ENCODE results near the gene DLGAP1.

DLGAP1 gene

DNA sequence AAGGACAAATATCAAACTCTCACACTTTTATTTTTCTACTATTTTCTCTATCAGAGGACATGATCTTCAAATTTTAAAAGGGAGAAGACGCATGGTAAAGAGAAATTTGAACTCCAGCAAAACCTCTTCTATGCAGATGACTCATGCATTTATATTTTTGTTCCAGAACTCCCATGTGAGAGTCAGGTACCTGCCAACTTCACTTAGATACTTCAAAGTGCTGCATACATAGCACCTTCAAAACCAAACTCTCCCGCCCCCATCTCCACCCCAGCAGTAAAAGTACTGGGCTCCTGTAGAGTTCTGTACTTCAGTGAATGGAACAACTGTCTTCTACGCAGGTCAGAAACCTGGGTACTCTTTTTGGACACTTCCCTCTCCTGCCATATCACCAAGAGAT lies 606.8 kb downstream of the DLGAP1 start:
- DNase-seq = no peak

DNA sequence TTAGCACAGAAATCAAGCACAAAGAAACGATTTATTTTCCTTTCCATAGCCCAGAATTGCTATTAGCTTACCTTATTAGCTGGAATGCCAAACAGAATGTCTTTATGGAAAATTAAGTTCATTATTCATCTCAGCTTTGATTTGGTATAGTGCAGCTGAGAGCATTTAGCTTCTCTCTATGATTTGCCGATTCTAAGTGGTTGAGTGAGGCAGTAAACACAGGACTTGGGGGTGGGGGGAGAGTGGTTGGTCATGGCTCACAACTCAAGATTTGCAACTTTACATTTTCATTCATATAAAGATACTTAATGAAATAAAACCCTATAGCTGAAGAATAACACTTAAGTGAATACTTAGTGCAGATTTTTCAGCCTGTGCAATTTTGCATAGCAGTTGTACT lies 609.9 kb downstream of the DLGAP1 start:
- DNase-seq = no peak

DNA sequence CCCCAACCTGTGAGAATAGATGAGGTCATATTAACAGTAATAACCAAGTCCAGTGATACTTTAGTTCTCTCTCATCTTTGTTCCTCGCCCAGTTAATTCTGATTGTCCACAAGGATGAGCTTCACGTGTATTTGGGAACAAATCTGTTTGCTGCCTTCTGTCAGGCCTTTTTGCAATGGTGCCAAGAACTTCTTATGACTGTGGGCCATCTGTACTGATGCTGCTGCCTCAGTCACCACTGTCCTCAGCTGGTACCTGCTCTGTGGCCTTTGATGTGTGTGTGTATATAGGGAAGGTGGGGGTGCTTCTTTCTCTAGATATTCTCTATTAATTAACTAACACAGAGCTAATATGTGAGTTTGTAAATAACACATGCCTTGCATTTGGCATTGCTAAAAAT lies 612.3 kb downstream of the DLGAP1 start:
- DNase-seq = no peak

DNA sequence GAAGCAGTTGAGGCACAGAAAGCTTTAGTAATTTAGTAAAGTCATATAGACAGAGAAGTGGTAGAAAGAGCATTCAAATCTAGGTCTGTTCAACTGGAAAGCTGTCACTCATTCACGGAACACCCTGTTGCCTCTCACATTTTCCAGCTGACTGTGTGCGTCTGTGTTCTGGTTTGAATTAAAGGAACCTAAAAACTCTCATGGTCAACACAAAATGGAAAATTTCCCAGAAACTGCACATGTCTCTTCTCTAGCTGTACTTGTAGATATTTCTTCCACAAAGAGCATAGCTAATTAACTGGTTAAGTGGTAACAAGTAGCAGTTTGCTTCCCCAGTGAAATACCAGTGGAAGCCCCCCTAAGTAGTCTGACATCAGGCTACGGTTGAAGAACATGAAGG lies 614.3 kb downstream of the DLGAP1 start:
- DNase-seq = no peak

DNA sequence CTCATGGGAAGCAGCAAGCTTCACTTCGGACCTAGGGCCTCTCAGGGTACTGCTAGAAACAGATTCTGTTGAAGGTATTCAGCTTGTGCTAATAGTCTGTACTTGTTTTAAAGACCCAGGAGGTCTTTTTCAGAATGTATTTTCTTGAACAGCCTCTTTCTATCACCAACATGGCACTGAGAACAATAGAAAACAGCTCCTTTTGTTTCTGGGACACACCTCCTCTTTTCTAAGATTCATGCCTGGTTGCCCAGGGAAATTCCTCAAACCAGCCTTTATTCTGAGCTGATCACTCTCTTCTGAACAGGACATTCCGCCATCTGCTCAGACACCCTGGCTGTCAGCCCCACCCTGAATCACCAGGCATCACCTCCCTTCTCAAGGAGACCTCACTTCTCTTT lies 615.5 kb downstream of the DLGAP1 start:
- DNase-seq = no peak

DNA sequence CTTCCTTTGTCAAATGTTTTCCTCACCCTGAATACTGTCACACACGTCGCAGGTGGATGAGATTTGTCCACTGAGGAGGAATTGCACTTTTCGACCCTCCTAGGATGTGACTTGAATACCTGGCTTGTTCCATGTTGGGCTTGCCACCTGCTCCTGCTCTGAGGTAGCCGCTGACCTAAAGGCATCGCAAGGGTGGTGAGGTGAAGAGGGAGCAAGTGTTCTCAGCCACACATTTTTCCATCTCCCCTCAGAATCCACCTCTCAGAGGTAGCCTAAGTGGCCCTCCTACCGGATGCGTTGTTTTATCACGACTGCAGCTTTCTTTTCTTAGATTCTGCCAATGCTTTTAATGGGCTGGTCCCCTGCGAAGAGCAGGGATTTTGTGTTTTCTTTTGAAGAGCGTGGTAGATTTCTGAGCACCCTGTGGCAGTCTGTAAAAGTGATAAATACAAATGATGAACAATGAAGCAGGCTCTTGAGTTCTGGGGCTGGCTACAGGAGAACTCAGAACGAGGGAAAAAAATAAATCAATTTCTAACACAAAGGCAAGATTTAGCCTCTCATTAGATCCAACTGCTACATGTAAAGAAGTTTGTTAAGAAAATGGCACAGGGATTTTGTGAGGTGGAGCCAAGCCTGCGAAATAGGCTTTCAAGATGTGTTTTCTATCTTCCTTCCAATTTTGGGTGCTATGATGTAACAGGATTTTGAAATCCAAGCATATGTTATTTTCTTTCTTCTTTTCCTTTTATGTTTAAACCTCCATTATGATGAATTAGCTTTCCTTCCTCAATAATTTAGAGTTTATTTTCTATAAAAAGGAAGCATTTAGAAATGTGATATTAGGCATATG lies 618.4 kb downstream of the DLGAP1 start:
- DNase-seq = no peak

DNA sequence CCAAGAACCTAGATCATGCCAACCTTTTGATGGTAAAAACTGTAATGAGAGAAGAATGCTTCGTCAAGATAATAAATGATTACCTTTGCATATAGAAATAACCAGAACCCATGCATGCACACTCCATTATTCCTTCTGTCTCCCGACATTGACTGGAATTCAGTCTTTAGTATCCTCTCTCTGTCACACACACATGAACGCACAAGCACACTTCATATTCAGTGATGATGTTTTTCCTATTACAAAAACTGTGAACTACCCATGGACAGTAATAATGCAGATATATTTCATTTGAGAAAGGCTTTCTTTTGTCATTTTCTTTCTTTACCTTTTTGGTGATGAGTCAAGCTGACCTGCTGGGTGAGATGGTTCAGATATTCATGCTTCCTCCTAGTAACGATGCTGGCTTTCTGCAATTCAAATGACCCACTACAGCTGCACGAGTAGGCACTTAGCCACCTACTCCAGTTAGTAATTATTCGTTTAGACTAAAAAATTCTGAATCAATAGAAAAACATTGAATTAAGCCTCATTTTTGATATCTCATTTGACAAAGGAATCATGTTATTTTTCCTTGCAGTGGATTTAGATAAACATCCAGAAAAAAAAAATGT lies 623.0 kb downstream of the DLGAP1 start:
- no peak for DNase-seq

DNA sequence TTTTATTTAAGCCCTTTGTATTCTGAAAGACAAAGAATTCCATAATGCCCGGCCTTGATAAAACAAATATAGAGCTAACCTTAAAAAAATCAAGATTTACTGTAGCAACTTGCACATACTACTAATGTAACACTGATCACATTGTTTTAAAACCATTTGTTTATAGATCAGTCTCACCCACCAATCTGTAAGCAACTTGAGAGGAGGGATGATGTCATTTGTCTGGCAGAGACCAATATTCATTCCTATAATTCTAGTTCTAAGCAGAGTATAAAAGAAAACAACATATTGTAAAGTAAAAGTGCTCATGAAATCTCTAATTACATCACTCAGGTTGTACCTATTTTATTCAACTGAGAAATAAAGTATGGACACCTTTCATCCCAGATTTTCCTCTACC lies 624.5 kb downstream of the DLGAP1 start:
- DNase-seq = no peak

DNA sequence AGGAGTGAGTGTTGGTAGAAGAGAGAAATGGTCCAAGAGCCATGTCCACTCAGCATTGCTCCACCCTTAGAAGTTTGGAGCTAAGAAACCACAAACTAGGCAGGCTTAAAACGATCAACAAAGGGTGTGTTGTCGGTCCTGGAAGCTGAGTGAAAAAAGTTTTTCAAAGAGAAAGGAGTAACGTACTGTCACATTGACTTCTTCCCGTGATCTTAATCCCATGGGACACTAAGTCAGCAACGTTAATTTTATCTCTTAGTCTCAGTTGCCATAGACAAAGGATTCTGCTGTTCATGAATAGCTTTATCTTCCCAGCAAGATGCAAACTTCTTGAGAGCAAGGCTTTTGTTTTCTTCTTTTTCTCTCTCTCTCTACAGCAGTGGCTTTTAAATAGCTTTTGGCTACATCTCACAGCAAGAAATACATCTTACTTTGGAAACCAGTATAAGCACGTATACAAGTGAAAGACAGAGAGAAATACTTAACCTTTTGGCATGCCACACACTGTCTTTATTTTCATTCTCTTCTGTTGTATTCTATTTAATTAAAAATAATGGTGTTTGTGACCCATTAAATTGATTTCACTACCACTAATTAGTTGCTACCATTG lies 627.8 kb downstream of the DLGAP1 start:
- no peak for DNase-seq

DNA sequence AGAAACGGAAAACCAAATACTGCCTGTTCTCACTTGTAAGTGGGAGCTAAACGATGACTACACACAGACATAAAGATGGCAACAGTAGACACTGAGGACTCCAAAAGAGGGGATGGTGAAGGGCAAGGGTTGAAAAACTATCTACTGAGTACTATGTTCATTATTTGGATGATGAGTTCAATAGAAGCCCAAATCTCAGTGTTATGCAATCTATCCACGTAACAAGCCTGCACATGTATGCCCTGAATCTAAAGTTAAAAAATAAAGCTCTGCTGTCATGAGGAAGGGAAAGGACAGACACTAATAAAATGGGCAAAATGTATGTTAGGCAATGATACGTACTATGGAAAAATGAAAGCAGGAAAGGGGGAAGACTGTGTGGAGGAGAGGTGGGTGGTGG lies 629.1 kb downstream of the DLGAP1 start:
- DNase-seq = no peak

DNA sequence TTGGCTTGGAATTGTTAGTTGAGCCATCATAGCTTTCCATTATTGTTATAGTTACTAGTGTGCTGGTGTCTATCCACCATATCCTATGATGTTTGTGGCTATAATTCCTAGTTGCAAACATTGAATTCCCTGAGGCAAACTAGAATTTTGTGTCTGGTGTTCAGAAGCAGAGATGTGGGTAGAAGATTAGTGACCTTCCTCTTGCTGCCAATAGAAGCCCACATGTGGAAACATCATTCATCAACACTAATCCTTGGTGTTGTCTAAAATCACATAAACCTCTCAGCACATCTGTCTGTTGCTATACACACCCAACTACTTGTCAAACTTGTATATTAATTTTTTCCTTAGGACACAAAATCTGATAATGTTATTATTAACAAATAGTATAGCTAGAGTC lies 631.0 kb downstream of the DLGAP1 start:
- DNase-seq = no peak

DNA sequence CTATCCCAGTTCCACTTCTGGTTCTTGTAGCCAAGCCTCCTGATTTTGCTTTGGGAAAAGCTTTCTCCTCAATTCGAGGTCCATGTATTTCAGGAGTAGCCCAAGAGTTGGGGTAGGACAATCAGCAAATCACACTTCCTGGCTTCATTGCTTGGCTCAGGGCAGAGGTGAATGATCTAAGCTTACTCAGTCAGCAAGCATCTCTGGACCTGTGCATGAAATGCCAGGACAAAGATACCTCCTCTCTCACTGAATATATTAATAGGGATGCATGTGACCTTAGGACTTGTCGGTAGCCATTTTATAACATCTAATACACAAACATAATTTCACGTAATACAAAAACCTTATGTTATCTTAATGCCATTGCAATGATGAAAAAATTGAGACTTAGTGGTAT lies 632.0 kb downstream of the DLGAP1 start:
- DNase-seq = no peak

DNA sequence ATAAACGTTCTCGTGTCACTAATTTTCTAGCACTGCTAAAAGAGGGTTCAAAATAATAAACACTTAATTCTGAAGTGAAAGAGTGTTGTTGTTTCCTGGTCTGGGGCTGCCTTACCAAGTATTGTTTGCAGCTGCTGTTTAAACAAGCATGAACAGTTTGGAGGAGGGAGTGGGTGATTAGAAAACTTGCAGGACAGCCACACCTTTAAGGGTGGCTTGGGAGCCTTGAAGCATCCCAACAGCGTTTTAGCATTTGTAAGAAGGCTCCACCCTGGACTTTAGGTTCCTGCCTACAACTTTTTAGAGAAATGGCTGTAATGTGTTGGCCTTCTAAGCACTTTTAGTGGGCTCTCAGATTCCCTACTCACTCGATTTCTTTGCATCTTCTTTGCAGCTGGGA lies 633.6 kb downstream of the DLGAP1 start:
- DNase-seq = no peak

DNA sequence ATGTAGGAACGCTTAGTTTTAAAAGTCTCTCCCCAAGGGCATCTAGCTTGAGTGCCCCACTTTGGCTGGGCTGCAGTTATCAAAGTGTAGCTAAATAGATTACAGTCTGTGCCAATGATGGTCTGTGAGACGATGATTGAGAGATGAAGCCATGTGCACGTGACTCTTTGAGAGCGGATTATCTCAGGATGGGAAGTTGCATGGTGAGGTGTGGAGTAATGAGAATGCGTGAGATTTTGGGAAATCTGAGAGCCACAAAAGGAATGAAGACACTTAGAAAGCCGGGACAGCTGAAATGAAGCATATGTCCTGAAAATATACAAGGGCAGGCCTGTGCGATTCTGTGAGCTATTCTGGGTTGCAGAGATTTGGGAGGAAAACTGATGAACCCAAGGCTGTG lies 635.1 kb downstream of the DLGAP1 start:
- DNase-seq = no peak

DNA sequence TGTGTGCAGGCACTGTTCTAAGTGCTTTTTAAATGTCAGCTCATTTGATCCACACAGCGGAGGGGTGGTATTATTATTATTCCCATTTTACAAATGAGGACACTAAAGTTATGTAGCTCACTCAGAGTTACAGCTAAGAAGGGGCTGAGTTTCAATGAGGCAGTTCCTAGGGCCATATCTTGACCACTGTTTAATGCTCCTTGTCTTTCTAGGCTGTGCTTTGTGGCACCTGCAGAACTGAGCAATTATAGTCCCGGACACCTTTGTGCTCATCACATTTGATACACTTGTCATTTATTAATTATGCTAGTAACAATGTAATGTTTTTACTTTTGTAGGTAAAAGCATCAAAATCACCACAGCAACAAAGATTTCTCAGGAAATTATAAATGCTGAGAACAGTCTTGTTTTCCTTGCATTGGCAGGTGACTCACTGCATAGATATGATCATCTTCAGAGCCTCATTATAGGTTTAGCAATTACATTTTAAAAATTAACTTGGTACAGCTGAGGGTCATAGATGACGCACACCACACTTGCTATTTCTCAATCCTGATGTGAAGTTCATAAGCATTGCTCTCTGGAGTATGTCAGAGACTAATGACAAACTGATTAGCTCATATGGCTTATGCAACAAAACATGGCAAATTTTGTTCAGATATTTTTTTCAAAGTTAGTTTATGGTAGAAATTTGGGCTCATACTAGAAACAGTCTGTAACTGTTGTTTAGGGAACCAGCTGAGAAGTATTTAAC lies 638.3 kb downstream of the DLGAP1 start:
- DNase-seq = no peak

DNA sequence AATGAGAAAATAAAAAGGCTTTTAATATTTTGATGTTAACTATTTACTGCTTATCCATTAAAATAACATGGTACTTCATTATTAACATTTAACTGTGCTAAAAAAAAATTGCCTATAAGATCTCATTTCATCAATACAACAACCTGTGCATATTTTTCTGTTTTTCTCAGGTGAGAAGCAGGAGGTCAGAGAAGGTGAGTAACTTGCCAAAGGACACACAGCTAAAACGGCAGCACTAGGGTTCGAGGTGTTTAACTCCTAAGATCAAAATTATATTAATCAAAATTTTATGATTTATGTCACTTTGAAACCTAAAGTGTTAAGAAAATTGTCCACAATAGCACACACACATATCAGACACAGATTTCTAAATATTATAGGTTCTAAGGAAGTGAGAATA lies 639.1 kb downstream of the DLGAP1 start:
- DNase-seq = no peak

DNA sequence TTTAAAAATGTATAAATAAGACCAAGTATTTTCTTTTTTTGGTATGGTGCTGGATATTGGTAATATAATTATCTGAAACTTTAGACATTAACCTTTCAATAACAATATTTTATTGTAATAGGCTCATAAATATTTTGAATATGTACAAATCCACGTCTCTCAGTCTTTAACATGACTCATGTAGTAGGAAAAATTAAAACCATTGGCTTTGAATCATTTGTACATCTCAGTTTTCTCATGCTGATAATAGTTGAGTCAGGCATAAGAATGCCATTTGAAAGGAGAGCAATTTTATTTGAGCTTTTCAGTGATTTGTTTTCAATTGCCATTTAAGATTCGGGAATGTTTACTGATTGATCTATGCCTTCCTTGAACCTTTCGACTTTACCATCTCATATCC lies 640.3 kb downstream of the DLGAP1 start:
- DNase-seq = no peak

DNA sequence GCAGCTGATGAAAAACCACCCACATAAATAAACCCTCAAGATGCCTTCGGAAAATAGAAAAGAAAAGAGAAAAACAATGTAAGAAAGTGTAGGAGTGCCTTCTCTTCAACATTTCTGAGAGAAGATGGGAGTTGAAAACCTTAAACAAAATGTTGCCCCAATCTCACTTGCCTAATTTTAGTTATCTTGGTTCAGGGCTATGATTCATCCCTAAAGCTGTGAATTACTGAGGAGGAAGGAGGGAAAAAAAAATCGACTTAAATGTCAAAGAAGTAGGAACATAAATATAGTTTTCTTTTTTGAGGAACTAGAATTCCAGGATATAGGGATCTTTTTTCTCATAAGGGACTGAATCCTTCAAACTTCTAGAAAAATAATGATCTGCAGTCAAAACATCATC lies 644.8 kb downstream of the DLGAP1 start:
- DNase-seq = no peak

DNA sequence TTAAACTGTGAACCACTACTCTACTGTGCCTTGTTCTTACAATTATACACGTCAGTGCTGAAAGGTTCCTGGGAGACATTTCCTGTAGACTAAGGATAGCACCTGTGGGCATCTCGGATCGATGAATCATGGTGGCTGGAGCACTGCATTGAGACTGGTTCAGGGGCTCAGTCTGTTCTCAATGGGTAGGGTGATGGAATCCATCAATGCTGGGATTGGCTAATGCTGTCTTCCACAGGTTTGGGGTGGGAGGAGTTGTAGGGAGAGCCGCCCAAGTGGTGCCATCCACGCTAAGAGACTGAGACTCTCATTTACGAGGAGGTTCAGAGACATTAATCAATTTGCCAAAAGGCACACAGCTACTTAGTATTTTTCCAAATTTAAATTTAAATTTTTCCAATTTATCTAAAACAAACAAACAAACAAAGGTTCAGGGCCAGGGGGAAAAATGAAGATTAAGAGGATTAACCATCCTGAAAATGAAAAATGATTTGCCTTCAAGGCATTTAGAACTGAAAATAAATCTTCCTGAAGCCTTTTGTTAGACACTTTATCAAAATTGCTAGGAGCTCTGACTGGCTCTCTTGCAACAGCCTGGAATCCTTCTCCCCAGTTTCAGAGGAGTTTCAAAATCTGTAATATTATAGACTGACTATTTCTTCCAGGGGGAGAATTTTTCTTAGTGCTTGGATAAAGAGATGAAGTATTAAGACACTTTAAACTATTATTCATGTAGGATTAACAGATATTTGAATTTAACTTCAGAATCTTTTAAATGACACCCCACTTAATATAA lies 645.9 kb downstream of the DLGAP1 start:
- no peak for DNase-seq

DNA sequence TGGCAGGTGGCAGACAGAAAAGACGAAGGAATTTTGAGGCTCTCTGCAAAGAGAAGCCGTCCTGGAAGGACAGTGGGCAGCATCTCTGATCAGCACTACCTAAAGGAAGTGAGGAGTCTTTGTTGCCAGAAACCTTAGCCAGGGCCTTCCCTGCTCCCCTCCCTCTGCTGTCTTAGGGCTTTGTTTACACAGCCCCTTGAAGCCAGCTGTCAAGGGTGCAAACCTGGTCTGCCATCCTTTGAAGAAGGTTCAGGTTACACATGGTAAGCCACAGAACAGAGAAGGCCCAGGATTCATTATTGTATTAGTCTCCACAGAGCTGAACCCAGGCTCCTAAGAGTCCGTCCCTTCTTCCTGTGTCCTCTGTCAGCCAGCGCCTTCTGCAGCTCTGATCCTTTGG lies 648.5 kb downstream of the DLGAP1 start:
- no peak for DNase-seq

DNA sequence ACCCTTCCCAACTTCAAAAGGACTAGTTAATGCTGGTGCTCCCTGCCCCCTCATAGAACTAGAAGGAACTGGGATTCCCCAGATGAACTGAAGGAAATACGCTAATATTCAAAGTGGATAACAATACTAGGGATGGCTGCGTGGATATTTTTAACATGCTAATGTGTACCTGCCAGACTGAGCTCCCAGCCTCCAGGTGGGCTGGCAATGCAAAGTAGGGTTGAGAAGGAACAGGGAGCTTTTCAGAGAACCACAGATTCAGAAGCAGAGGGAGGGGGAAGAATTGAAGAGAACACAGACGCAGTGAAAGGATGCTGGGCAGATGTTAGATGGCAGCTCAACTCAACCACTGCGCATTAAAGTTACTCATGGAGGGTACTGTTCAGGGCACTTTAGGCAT lies 650.8 kb downstream of the DLGAP1 start:
- DNase-seq = no peak

DNA sequence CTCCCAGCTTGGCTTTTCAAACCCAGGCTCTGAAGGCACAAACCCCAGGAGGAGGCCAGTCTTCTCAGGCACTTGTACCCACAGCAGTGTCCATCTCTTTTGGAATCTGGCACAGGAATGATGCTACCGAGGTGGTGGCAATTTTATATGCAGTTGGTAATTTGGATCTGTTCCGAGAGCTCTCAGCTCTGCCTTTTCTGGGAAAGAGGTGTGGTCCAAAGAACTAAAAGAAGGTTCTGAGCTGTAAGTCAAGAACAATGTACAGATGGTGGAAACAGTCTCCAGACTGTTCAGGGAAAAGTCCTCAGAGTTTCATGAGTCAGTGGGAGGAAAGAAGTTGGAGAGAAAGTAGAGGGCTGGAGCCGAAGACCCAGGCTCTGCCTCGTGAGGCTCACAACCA lies 651.8 kb downstream of the DLGAP1 start:
- DNase-seq = no peak

DNA sequence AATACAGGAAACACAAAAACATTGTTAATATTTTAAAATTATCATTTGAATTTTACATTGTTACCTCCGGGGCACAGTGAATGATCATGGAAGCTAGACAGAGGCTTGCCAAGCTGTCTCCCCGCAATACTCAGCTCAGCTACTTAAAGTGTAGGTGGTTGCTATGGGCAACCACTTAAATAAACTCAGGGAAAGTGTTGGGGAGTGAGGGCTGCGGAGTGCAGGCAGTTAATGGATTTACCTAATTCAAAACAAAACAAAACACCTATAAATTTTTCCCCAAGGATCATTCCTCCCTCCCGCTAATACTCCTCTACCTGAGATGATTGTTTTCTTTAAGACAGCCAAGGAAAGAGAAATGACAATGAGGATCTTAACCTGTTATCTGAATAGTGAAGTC lies 655.6 kb downstream of the DLGAP1 start:
- no peak for DNase-seq

Measured in islet precursor cell (in vitro differentiated cells).